H9 (cell line): ENCODE data around the gene TNNT2. TPM values are rescaled to one million over a fixed set of nuclear protein-coding genes. Genes with fewer than 3 reads are reported as not detected.

Source experiments
- DNase-seq: peaks from one replicate; pipeline ENCODE4 v3.0.0-alpha.2; 2017
- H2AFZ ChIP-seq: one replicate; pipeline ENCODE4 v1.6.1; 2013; ENCODE audit warnings: mild to moderate bottlenecking, low read length, control low read depth, moderate library complexity
- H2AK5ac ChIP-seq: 2 replicates; pipeline ENCODE4 v1.6.1; 2013; ENCODE audit warnings: low read length, control low read depth, mixed read lengths; ENCODE audit not compliant: insufficient read length
- H2BK120ac ChIP-seq: one replicate; pipeline ENCODE4 v1.6.1; 2013; ENCODE audit warnings: low read depth, mild to moderate bottlenecking, low read length, control low read depth, inconsistent platforms; ENCODE audit not compliant: poor library complexity, severe bottlenecking
- H2BK12ac ChIP-seq: 2 replicates; pipeline ENCODE4 v1.6.1; 2013; ENCODE audit warnings: low read length, control low read depth, mixed read lengths, low read depth; ENCODE audit not compliant: insufficient read length
- H2BK15ac ChIP-seq: 2 replicates; pipeline ENCODE4 v1.6.1; 2013; ENCODE audit warnings: low read depth, low read length, control low read depth
- H2BK20ac ChIP-seq: one replicate; pipeline ENCODE4 v1.6.1; 2013; ENCODE audit warnings: low read depth, mild to moderate bottlenecking, low read length, control low read depth, inconsistent platforms; ENCODE audit not compliant: poor library complexity, severe bottlenecking
- H2BK5ac ChIP-seq: 2 replicates; pipeline ENCODE4 v1.6.1; 2013; ENCODE audit warnings: low read length, control low read depth, mixed read lengths; ENCODE audit not compliant: insufficient read length
- H3K14ac ChIP-seq: 2 replicates; pipeline ENCODE4 v1.6.1; 2013; ENCODE audit warnings: low read length, control low read depth; ENCODE audit not compliant: insufficient read depth
- H3K18ac ChIP-seq: 2 replicates; pipeline ENCODE4 v1.6.1; 2013; ENCODE audit warnings: low read depth, mild to moderate bottlenecking, mixed read lengths, low read length, control low read depth; ENCODE audit not compliant: insufficient read length
- H3K23ac ChIP-seq: 2 replicates; pipeline ENCODE4 v1.6.1; 2013; ENCODE audit warnings: low read length, control low read depth, mixed read lengths, low read depth; ENCODE audit not compliant: insufficient read length
- H3K23me2 ChIP-seq: 2 replicates; pipeline ENCODE4 v1.6.1; 2013; ENCODE audit warnings: low read depth, mild to moderate bottlenecking, mixed read lengths, low read length, control low read depth; ENCODE audit not compliant: insufficient read length, poor library complexity, severe bottlenecking
- H3K27ac ChIP-seq: 2 replicates; pipeline ENCODE4 v1.5.1; 2013; ENCODE audit warnings: low read length, control low read depth, mixed read lengths, low read depth; ENCODE audit not compliant: insufficient read length
- H3K27me3 ChIP-seq: 2 replicates; pipeline ENCODE4 v1.6.1; 2013; ENCODE audit warnings: low read length, control low read depth, inconsistent platforms; ENCODE audit not compliant: insufficient read depth
- H3K4ac ChIP-seq: 2 replicates; pipeline ENCODE4 v1.6.1; 2013; ENCODE audit warnings: low read depth, mild to moderate bottlenecking, control low read depth, inconsistent platforms, low read length, moderate library complexity
- H3K4me1 ChIP-seq: 2 replicates; pipeline ENCODE4 v1.6.1; 2013; ENCODE audit warnings: low read length, control low read depth, inconsistent platforms; ENCODE audit not compliant: insufficient read depth
- H3K4me2 ChIP-seq: 2 replicates; pipeline ENCODE4 v1.6.1; 2013; ENCODE audit warnings: low read length, control low read depth, mixed read lengths; ENCODE audit not compliant: insufficient read length, insufficient read depth
- H3K56ac ChIP-seq: 2 replicates; pipeline ENCODE4 v1.6.1; 2013; ENCODE audit warnings: low read depth, mild to moderate bottlenecking, mixed read lengths, low read length, control low read depth; ENCODE audit not compliant: insufficient read length
- H3K79me1 ChIP-seq: 2 replicates; pipeline ENCODE4 v1.6.1; 2013; ENCODE audit warnings: low read depth, mild to moderate bottlenecking, moderate library complexity, low read length, control low read depth, inconsistent platforms; ENCODE audit not compliant: insufficient read depth, poor library complexity, severe bottlenecking
- H3K79me2 ChIP-seq: 2 replicates; pipeline ENCODE4 v1.6.1; 2013; ENCODE audit warnings: low read length, control low read depth, inconsistent platforms; ENCODE audit not compliant: insufficient read depth
- H3K9ac ChIP-seq: 2 replicates; pipeline ENCODE4 v1.6.1; 2013; ENCODE audit warnings: low read length, control low read depth, mixed read lengths; ENCODE audit not compliant: insufficient read length; ENCODE audit errors: extremely low read depth
- H3K9me3 ChIP-seq: one replicate; pipeline ENCODE4 v1.6.1; 2013; ENCODE audit warnings: low read depth, low read length, inconsistent platforms; ENCODE audit not compliant: control insufficient read depth
- H3T11ph ChIP-seq: one replicate; pipeline ENCODE4 v1.6.1; 2013; ENCODE audit warnings: mild to moderate bottlenecking, low read length, control low read depth, inconsistent platforms
- H4K20me1 ChIP-seq: one replicate; pipeline ENCODE4 v1.6.1; 2013; ENCODE audit not compliant: control insufficient read depth, insufficient read length, insufficient read depth
- H4K5ac ChIP-seq: 2 replicates; pipeline ENCODE4 v1.6.1; 2013; ENCODE audit warnings: low read depth, mild to moderate bottlenecking, mixed read lengths, low read length, control low read depth; ENCODE audit not compliant: insufficient read length
- H4K8ac ChIP-seq: replicated peaks from 2 replicates; pipeline ENCODE4 v1.6.1; 2013; ENCODE audit warnings: low read length, control low read depth, mixed read lengths, low read depth; ENCODE audit not compliant: insufficient read length
- H4K91ac ChIP-seq: 2 replicates; pipeline ENCODE4 v1.6.1; 2013; ENCODE audit warnings: low read depth, mild to moderate bottlenecking, moderate library complexity, mixed read lengths, low read length, control low read depth; ENCODE audit not compliant: insufficient read length
- H3K27ac Mint-ChIP-seq, 3 experiments: 2 replicates in 2 of 3; 3 replicates in 1 of 3; pipeline ENCODE4 v1.8.0; 2020 to 2021; ENCODE audit warnings: mixed read lengths in 3 of 3, mild to moderate bottlenecking in 1 of 3, moderate library complexity in 1 of 3
- H3K27me3 Mint-ChIP-seq: 2 replicates; pipeline ENCODE4 v1.8.0; 2021; ENCODE audit warnings: low read depth, mild to moderate bottlenecking, moderate library complexity, mixed read lengths
- H3K36me3 Mint-ChIP-seq, 3 experiments: 2 replicates in 2 of 3; 3 replicates in 1 of 3; pipeline ENCODE4 v1.8.0; 2020 to 2021; ENCODE audit warnings: low read depth in 3 of 3, mixed read lengths in 3 of 3; ENCODE audit not compliant: insufficient read depth in 1 of 3
- H3K4me1 Mint-ChIP-seq, 2 experiments: 2 replicates each; pipeline ENCODE4 v1.8.0; 2020; ENCODE audit warnings: mixed read lengths in 2 of 2
- H3K4me3 Mint-ChIP-seq, 2 experiments: 2 replicates in 1 of 2; 3 replicates in 1 of 2; pipeline ENCODE4 v1.8.0; 2020 to 2021; ENCODE audit warnings: mild to moderate bottlenecking in 2 of 2, mixed read lengths in 2 of 2, moderate library complexity in 1 of 2
- H3K9me3 Mint-ChIP-seq, 2 experiments: 2 replicates in 1 of 2; 3 replicates in 1 of 2; pipeline ENCODE4 v1.8.0; 2020; ENCODE audit warnings: mild to moderate bottlenecking in 2 of 2, mixed read lengths in 2 of 2, moderate library complexity in 1 of 2
- CTCF ChIP-seq: fragments of 200-600 bp; sonication (generic); conservative IDR thresholded peaks from 3 replicates; pipeline ENCODE4 v1.8.0; 2021; ENCODE audit warnings: antibody characterized with exemption, mild to moderate bottlenecking
- WGBS: extraction: QIAGEN DNeasy Blood & Tissue Kit; methylation state at CpG from one replicate; pipeline ENCODE4 v1.1.7; 2013; ENCODE audit warnings: missing lambda C conversion rate, low lambda C conversion rate, mixed read lengths; ENCODE audit not compliant: insufficient read length; ENCODE audit errors: extremely low coverage; 5-methylcytosine and 5-hydroxymethylcytosine counted together
- total RNA-seq: library from RNA; stranded (reverse); gene quantifications from 2 replicates; pipeline ENCODE4 v1.2.1, GENCODE V29; 2021

TNNT2 gene
- total RNA-seq, 1 experiment from 2014 or later, result 8.6 TPM

GRCh38 chr1:201335174-201335870 lies 42.2 kb downstream of the TNNT2 start:
- H4K91ac ChIP-seq, result no peak overlapping the region
- peaks cover 3% of the 10 kb centered on the region for H3K27me3 Mint-ChIP-seq
- WGBS, result no CpG with 5 or more reads among the region's 10 CpGs

More at GRCh38 chr1:201335174-201335870, 42.2 kb downstream of the TNNT2 start:
- Histone ChIP-seq H2AFZ (no peak overlapping the region), H3K4me2 (no peak overlapping the region), H4K8ac (no peak overlapping the region), H4K20me1 (no peaks in the 10 kb centered on the region), H2BK120ac (no peak overlapping the region), H3K27ac (no peak overlapping the region), H3K14ac (no peak overlapping the region), H3K4ac (no peak overlapping the region), H2AK5ac (no peak overlapping the region), H2BK12ac (no peak overlapping the region), H3K9me3 (no peaks in the 10 kb centered on the region), H2BK15ac (no peak overlapping the region), H2BK5ac (no peak overlapping the region), H4K5ac (no peak overlapping the region), H3K4me1 (no peaks in the 10 kb centered on the region), H2BK20ac (no peak overlapping the region), H3K79me1 (no peaks in the 10 kb centered on the region), H3K23ac (no peak overlapping the region), H3K27me3 (no peaks in the 10 kb centered on the region), H3K56ac (no peak overlapping the region), H3T11ph (no peak overlapping the region), H3K9ac (no peak overlapping the region), H3K23me2 (no peaks in the 10 kb centered on the region), H3K79me2 (no peaks in the 10 kb centered on the region), H3K18ac (no peak overlapping the region)
- Mint-ChIP-seq H3K36me3 (no peaks in the 10 kb centered on the region), H3K4me1 (peaks cover 0 to 4% of the 10 kb centered on the region in 2 experiments; a peak in 1 of 4 replicates), H3K9me3 (no peaks in the 10 kb centered on the region), H3K27ac (no peak overlapping the region), H3K4me3 (no peak overlapping the region)
- DNase-seq, result no peak
- no peak for TF ChIP-seq CTCF
